B cell (primary cell): ENCODE data around the gene ZNF185.

Experiments
- EZH2 ChIP-seq: IDR thresholded peaks from 2 replicates; pipeline ENCODE4 v1.6.1; 2012; ENCODE audit warnings: borderline replicate concordance, low read depth, mild to moderate bottlenecking, moderate library complexity, low read length; ENCODE audit not compliant: insufficient read depth, poor library complexity, severe bottlenecking
- TF ChIP-seq, protein P1 (sequence below): fragments of 200-600 bp; IDR thresholded peaks from one replicate; pipeline ENCODE4 v1.8.0; 2022; ENCODE audit warnings: antibody characterized with exemption, mild to moderate bottlenecking

GRCh38 chrX:152899874-152900719 lies 2.2 kb downstream of the ZNF185 start:
- no peak for TF ChIP-seq EZH2
- TF ChIP-seq, protein P1, sequence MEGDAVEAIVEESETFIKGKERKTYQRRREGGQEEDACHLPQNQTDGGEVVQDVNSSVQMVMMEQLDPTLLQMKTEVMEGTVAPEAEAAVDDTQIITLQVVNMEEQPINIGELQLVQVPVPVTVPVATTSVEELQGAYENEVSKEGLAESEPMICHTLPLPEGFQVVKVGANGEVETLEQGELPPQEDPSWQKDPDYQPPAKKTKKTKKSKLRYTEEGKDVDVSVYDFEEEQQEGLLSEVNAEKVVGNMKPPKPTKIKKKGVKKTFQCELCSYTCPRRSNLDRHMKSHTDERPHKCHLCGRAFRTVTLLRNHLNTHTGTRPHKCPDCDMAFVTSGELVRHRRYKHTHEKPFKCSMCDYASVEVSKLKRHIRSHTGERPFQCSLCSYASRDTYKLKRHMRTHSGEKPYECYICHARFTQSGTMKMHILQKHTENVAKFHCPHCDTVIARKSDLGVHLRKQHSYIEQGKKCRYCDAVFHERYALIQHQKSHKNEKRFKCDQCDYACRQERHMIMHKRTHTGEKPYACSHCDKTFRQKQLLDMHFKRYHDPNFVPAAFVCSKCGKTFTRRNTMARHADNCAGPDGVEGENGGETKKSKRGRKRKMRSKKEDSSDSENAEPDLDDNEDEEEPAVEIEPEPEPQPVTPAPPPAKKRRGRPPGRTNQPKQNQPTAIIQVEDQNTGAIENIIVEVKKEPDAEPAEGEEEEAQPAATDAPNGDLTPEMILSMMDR: no peak
